GM10248 (cell line): Measurements from ENCODE around the gene USP48.

Experiments
- CTCF ChIA-PET: fragments of 300-600 bp; sonication (Branson Sonifier 250); formaldehyde crosslinking; extraction: SDS; loops from one replicate; lab custom pipeline; 2021; ENCODE audit warnings: antibody characterized with exemption; lab: Yijun Ruan, JAX
- POLR2A ChIA-PET: fragments of 350-650 bp; sonication (Branson Sonifier 250); formaldehyde crosslinking; extraction: SDS; loops from one replicate; lab custom pipeline; 2020; ENCODE audit warnings: antibody characterized with exemption; lab: Yijun Ruan, JAX
- DNase-seq: peaks from one replicate; pipeline ENCODE4 v3.0.0; 2012; ENCODE audit errors: extremely low spot score
- TF ChIP-seq, protein P1 (sequence below): IDR thresholded peaks from 2 replicates; pipeline ENCODE4 v1.5.1; 2012; ENCODE audit warnings: mild to moderate bottlenecking, low read depth; ENCODE audit errors: extremely low read depth, missing control alignments, control extremely low read depth

USP48 gene

DNA sequence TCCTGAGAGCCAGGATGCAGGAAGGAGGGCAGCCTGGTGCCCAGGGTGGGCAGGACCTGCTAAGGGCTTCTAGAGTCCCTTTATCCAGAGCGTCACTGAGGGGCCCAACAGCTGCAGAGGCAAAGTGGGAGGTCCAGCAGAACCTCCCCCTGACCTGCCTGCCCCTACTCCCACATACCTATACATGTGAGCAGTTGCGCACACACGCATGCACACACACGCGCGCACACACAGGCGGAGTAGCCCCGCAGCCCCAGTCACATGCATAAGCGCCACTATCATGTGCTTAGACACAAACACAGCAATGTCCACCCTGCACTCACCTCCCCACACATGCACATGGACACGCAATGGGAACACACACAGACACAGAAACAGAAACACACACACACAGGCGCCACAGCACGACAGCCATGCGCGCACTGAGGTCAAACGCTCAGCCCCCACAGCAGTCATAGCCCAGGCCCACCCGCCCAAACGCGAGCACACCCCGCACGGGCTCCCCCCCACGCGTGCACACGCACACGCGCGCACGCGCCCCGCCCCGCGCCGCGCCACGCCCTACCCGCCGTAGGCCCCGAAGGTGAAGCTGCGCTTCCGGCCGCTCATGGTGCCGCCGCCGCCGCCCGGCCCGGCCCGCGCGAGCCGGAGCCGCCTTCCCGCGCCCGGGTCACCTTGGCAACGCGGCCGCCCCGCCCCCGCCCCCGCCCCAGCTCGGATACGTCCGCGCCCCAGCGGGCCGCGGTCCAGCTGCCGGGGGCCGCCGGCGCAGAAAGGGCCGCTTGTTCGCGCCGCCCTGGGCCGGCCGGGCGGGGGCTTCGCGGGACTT lies 131.5 kb downstream of the USP48 start:
- ChIA-PET CTCF (interaction anchor here (2.4 kb wide), 1 partner anchor 8 kb away, joined by 11 read pairs; no protein-coding TSS in a partner anchor), POLR2A (no interaction called here)
- DNase-seq, result peak; percentile 67
- TF ChIP-seq, protein P1, sequence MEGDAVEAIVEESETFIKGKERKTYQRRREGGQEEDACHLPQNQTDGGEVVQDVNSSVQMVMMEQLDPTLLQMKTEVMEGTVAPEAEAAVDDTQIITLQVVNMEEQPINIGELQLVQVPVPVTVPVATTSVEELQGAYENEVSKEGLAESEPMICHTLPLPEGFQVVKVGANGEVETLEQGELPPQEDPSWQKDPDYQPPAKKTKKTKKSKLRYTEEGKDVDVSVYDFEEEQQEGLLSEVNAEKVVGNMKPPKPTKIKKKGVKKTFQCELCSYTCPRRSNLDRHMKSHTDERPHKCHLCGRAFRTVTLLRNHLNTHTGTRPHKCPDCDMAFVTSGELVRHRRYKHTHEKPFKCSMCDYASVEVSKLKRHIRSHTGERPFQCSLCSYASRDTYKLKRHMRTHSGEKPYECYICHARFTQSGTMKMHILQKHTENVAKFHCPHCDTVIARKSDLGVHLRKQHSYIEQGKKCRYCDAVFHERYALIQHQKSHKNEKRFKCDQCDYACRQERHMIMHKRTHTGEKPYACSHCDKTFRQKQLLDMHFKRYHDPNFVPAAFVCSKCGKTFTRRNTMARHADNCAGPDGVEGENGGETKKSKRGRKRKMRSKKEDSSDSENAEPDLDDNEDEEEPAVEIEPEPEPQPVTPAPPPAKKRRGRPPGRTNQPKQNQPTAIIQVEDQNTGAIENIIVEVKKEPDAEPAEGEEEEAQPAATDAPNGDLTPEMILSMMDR, result no peak

DNA sequence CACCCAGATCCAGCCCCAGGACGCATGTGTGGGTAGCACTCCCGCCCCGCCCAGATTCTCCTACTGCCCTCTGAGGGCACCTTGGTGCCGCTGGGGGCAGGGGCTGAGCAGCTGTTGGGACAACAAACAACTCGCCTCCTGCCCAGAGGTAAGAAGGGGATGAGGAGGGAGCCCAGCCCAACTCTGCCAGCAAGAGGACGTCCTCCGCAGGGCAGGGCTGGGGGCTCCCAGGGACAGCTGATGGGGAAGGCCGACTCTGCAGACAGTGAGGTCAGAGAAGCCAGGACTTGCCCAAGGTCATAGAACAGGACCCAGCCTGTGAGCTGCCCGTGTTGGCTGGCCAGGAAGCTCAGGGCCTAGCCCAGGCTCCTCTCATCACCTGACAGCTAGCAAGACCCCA lies 132.5 kb downstream of the USP48 start:
- DNase-seq, result no peak
- ChIA-PET POLR2A (no interaction called here), CTCF (interaction anchor here (2.4 kb wide), 1 partner anchor 9 kb away, joined by 11 read pairs; no protein-coding TSS in a partner anchor)
- TF ChIP-seq, protein P1, result no peak

DNA sequence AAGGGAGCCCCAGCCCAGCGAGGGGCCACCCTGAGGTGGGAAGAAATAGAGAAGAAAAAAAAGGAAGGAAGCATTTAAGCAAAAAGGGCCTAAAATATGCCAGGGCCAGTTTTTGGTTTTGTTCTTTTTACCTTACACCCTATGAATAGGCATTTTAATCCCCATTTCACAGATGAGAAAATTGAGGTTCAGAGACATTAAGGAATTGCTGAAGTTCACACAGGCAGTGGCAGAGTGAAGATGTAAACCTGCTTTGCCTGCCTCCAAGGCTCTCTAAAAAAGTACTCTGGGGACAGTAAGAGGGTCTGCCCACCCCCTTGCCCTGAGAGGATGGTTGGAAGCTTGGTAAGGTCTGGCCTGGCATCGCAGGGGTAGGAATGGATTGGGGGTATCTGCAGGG lies 133.6 kb downstream of the USP48 start:
- TF ChIP-seq, protein P1, result no peak
- CTCF ChIA-PET, result interaction anchor here (0.6 to 2.4 kb wide), 4 partner anchors 10 to 1239 kb away, joined by 3 to 11 read pairs (median 3); no protein-coding TSS in a partner anchor
- no peak for DNase-seq
- POLR2A ChIA-PET, result no interaction called here

DNA sequence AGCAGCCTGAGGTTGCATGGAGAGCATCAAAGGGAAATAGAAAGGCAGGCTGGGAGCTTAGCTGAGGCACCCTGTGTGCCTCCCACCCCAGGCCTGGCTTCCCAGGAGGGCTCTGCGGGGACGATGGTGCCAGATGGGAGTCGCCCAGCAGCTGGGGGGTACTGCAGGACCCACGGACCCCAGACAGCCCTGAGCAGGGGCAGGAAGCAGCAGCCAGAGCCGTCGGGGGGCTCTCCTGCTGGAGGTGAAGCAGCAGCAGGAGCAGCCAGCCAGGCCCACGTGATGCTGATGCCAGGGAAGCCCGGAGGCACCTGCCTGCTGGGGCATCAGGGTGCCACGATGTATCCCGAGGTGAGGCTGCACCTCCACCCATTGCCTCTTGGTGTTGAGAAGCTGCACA lies 134.2 kb downstream of the USP48 start:
- POLR2A ChIA-PET, result no interaction called here
- TF ChIP-seq, protein P1, result no peak
- CTCF ChIA-PET, result interaction anchor here (0.6 to 2.4 kb wide), 4 partner anchors 10 to 1239 kb away, joined by 3 to 11 read pairs (median 3); no protein-coding TSS in a partner anchor
- no peak for DNase-seq

DNA sequence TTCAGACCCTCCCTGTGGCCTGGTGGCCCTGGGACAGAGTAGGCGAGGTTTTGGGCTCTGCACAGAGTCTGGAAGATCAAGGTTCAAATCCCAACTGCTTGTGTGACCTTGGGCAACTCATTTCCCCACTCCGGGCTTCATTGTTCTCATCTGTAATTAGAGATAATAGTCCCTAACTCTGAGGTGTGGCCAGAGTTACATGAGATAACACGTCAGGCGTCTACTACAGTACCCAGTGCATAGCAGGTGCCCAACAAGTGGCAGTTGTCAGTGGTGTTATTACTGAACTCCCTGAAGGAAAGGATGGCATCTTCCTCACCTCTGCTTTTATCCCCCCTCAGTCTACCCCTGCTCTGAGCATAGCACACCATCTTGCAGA lies 134.6 kb downstream of the USP48 start:
- TF ChIP-seq, protein P1, result no peak
- DNase-seq, result no peak
- ChIA-PET CTCF (interaction anchor here (1.3 to 1.6 kb wide), 2 partner anchors 9 to 278 kb away, joined by 3 read pairs; no protein-coding TSS in a partner anchor), POLR2A (no interaction called here)

DNA sequence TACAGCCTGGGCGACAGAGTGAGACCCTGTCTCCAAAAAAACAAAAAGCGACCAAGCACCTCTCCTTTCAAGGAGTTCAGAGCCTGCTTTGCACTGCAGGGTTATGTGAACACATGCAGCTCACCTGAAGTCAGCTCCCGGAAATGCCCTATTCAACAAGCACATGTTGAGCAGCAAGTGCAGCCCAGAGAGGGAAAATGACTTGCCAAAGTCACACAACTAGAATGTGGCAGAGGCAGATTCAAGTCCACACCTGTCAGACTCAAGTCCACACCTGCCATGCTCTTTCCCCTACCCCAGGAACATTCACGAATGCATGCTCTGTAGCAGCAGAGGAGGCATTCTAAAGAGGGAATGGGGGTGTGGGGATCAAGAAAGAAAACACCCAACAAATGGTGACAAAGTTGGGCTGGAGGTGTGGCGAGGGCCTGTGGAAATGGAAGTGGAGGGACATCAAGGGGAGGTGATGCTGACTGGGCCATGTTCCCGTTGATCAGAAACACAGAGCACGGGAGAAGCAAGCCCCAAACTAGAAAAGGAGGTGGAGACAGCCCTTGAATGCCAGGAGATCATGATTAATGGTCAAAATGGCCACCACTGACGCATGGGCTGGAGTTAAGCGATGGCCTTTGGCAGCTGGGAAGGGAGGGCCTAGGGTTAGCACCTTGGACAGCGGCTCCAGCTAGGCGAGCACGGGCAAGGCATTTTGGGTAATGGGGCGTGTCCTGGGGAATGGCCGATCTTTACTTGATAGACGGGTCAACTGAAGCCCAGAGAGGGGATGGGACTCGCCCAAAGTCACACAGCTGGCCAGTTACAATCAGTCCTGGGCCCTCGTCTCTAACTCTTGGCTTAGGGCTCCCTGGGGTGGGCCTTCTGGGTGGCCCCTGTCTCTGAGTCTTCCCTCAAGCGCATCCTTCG lies 135.3 kb downstream of the USP48 start:
- POLR2A ChIA-PET, result no interaction called here
- DNase-seq, result peak; percentile 62
- TF ChIP-seq, protein P1, result no peak
- CTCF ChIA-PET, result interaction anchor here (1.3 to 1.6 kb wide), 2 partner anchors 8 to 277 kb away, joined by 3 read pairs; no protein-coding TSS in a partner anchor
